Stimulated activated CD4-positive, alpha-beta T cell treated with anti-CD3 and anti-CD28 coated beads, Interleukin-12 subunit alpha, Interleukin-12 subunit beta, amount 100 ng/mL, for 48 hours (primary cell): Measurements from ENCODE around the gene BEST1.

Experiments
- DNase-seq, 3 donors: peaks; one replicate each; pipeline ENCODE4 v3.0.0-alpha.2; 2020; ENCODE audit warnings: low read depth in 2 of 3, low spot score in 1 of 3

Gene BEST1

DNA sequence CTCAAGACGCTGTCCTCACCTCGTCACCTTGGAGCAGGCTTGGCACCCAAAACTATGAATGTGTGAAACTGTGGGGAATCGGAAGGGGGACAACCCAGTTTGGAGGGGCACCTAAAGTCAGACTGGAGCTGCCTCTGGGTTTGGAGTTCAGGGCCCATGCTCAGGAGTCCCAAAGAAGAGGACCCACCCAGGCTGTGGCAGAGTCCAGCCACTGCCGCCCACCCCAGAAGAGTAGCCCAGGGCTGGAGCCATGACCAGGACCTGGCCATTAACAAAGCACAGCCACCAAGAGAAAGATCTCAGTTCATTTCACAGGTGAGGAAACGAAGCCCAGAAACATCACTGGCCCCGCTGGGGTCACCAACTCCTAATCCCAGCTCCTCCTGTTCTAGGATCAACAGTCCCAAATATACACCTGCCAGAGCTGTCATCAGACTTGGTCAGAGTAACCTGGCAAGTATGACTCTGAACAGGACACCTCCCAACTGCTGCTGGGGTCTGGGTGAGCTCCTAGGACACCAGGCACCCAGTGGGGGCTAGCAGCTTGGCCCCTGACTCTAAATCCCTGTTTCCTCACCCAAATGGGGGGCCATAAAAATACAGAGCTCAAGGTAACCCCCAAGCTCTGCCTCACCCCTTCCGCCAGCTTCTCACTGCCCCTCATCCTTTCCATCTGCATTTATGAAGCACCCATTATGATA is 35.5 kb upstream of the BEST1 start:
- DNase-seq: no peak

DNA sequence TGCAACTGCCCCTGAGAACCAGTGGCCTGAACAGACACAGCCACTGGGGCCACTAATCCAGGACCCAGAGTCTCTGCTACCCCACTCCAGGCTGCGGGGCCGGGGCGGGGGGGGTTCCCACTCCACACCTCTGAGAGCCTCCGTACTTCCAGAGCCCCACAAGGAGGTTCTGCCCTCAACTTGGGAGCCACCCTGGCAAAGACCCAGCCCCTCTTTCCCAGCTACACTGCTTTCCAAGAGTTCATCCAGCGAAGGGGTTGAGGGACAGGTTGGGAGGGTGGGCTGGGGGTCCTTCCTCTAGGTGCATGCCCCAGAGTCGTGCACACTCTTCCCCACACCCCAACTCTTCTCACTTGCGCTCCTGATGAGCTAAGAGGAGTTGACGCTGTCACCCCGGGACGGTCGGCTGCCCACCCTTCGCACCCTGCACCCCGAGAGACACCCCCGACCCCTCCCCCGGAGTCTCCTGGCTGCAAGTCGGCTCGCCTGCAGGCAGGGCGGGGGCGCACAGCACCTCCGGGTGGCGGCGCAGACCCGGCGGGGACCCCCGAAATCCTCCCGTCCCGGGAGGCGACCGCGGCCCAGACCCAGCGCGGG is 33.3 kb upstream of the BEST1 start:
- no peak for DNase-seq

DNA sequence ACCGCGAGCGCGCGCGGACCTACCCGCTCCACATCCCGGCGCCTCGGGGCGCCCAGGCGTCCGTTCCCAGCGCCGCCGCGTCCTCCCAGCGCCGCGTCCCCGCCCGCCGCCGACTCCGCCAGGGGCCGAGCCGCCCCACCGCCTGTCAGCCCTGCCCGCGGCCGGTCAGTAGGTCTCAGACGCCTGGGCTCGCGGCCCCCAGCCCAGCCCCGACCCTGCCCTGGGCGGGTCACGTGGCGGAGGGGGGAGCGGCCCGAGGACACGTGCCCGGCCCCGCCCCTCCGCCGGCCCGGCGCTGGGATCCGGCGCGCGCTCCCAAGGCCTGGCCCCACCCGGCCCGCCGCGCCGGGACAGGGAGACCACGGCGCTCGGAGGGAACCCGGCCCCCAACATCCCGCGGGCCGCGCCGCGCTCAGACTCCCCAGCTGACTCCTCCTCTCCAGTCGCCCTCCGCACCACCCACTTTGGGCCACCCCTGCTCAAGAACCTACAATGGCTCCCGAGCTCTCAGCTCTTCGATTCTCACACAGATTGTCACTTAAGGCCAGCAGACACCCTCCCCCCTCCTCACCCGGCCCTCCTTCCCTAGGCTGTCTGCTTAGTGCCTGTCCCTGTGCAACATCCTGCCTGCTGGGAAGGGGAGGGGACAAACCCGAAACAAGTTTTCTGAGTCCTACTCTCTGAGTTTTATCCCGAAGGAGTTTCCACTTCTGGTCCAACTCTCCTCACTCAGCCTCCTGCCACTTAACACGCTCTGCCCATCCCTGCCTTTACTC is 32.6 kb upstream of the BEST1 start, which contains the start of gene RAB3IL1:
Gene RAB3IL1 (minus strand): TSS at position 233 of the 776 bp plus-strand sequence. CDS start 199 bp downstream, at position 34.
- no peak for DNase-seq

DNA sequence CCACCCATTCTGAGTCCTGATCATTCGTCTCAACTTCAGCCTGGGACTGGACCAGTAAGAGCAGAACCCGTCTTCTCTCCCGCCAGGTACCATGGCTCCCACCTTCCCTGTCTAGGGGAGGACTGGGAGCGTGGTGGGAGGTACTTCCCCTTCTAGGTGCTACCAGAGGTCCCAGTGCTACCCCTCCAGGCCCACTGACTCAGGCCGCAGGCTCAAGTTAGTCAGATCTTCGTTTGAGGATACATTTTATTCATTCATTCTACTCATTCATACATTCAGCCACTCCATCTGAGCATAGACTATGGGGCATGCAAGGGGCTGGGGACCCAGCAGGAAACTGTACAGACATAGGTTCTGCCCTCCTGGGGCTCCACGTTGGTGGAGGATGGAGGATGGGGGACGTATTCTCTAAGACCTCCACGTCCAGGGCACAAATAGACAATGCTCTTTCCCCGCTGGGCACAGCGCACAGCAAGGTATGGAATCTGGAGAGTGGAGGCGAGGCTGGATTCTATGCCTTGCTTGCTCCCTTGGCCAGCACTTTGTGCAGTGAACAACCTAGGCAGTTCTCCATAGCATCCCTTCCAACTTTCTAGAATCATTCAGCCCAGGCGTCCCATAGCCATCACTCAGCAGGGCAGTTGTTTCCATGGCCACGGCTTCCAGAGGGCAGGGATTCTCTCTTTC is 31.8 kb upstream of the BEST1 start:
- DNase-seq: no peak

DNA sequence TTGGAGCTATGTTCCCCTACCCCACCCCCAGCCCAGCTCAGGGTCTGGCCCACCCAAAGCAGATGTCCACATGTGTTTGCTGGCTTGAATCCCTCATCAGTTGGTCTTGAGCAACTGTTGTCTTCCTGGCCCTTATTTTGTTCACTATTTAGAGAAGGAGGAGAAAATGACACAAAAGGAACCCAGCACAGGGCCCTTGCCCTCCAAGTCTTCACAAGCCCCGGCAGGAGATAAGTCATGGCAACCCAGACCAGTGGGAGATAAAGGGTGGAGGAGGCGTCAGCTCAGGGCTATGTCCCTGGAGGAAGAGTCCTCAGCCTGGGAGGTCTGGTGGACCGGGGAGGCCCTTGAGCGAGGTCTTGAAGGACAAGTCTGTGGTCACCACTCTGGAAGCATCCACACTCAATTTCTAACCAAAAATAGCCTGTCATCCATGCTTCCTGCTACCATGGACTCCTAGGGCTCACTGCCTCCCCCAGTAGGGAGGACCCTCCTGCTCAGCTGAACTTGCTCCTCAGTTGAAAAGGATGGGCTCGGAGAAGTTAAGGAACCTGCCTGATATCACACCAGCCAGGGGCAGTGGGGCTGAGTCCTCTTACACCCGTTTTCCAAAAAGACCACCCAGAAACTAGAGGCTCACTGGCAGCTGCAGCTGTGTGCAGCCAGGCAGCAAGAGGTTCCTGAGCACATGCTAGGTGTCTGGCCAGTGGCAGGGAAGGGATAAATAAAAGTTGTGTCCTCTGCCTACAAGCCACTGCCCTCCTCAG is 31.0 kb upstream of the BEST1 start:
- no peak for DNase-seq

DNA sequence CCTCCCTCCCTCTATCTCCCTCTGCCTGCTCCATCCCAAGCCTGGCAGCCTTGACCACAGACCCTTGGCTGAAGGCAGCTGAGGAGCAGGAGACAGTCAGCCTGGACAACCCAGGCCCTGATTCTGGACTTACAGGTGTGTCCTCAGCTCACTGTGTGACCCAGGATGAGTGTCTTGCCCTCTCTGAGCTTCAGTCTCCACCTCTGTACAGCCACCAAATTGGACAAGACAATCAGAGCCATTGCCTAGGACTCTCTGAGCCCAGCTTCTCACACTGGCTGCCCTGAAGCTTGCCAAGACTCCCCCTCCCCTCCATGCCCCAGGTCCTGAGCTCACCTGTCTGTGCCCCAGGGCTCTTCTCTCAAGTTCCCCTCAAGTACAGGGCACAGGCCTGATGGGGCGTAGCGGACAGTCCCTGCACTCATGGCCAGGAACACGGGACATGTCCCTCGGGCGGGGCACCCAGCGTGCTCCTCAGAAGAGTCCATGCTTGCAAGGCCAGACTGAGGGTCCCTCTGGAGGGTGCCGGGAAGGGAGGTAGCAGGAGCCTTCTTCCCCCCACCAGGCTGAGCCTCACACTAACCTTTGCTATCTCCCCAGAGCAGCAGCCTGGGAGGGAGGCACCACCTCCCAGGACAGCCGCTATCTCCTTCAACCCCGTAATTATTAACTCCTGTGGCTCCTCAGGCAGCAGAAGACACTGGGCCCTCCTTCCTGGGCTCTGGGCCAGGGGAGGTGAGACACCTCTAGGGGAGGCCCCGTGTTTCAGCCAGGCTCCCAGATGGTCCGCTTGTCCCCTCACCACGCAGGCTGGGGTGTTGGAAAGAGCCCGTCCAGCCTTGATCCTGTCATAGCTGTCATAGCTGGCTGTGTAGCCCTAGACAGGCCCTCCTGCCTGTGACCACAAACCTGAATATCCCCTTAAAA is 30.2 kb upstream of the BEST1 start:
- no peak for DNase-seq

DNA sequence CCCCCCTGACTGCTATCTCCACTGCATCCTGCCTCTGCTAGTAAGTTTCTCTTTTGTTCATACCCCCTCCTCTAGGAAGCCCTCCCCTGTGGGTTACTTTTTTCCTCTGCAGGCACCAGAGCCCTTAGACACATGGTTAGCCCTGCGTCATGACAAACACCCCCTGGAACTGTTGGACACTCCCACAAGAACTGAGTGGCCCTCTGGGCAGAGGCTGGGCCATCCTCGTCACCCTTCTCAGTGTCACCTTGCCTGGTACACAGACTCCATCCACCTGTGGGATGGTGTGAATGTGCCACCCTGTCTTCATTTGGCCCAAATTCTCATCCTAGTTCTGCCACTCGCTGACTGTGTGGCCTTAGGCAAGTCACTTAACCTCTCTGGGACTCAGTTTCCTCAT is 28.7 kb upstream of the BEST1 start:
- DNase-seq: no peak

DNA sequence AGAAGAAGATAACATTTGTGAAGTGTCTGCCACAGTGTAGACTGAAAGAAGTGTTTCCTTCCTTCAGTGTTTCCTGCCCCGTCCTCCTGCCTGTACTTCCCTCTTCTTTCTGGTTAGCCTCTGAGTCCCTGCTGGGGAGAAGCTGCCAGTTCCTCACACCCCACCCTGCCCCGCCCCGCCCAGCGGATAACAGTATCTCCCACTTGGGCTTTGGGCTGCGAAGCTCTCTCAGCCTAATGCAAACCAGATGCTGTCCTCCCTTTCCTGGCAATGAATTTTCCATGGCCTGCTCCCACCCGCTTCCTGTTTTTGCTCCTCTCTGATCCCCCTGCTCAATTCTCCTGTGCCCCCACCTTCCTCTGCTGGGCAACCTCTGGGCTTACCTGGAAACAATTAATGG is 27.6 kb upstream of the BEST1 start:
- DNase-seq: no peak

DNA sequence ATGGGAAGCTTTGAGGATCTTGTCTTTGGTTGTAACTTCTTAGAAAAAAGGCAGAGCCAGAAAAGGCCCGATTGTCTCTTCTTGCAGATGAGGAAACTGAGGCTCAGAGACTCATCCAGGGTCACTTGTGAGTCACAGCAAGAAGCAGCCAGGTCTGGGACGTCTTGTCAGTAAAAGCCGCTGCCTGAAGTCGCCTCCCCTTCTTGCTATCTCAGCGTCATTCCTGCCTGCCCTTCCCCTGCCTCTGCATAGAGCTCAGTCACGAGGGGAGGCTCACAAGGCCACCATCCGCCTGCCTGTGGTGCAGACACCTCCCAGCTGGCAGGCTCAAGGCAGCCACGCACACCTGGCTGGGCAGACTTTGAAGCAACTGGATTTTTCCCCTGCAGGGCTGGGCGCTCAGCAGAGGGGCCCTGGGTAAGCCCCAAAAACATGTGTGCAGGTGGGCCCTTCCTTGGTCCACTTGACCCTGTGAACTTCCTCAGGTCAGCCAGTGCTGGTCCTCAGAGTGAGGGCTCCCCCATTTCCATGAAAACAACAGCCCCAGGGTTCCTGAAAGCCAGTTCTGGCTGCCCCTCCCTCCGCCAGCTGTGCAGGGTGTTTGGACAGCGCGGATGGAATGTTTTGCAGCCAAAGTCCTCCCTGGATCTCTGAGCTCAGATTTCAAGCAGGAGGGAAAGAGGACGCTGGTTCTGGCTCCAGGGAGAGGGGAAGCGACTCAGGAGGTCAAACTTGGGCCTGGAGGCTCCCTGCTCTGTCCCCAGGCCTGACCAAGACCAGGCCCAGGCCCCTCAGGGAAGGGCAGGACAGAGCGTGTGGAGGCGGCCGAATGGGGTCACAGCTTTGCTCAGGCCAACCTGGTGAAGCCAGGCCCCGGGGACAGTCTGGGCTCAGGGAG is 26.7 kb upstream of the BEST1 start:
- DNase-seq: no peak

DNA sequence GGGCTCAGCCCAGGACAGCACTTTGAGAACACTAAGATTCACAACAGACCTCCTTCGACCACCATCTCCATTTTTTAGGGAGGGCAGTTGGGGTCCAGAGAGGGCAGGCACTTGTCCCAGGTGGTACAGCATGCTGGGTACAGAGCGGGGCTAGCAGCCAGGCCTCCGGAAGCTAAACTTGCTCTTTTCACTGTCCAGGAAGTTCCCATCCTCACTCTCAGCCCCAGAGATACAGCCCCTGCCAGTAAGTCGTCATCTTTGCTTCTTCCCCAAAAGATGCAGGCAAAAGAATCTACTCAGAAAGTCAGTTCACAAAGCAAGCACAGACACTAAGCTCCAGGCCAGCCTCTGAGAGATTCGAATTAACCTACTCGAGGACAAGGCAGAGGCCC is 26.1 kb upstream of the BEST1 start:
- DNase-seq: no peak

DNA sequence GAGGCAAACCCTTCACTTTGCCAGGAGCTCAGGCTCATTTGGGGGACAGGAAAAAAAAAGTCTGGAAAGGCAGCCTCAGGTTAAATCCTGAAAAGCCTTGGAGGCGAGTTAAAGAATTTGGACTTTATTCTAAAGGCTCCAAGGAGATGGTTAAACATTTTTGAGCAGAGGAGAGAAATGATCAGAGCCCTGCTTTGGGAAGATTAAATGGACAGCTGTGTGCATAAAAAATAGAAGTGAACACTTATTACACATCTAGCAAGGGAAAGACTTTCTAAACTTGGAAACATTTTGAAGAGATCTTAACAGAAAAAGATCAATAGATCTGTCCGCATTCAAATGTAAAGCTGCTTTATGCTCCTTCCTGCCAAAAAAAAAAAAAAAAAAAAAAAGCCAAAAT is 24.4 kb upstream of the BEST1 start:
- DNase-seq: no peak

DNA sequence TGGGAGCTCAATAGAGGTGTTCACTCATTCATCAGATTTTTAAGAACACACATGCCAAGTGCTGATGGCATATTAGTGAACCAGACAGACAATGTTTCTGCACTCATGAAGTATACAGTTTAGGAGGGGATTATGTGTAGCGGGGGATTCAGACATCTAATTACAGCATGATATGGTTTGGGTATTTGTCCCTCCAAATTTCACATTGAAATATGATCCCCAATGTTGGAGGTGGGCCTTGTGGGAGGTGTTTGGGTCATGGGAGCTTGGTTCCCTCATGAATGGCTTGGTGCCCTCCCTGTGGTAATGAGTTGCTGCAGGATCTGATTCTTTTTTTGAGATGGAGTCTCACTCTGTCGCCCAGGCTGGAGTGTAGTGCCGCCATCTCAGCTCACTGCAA is 23.9 kb upstream of the BEST1 start:
- DNase-seq: no peak

DNA sequence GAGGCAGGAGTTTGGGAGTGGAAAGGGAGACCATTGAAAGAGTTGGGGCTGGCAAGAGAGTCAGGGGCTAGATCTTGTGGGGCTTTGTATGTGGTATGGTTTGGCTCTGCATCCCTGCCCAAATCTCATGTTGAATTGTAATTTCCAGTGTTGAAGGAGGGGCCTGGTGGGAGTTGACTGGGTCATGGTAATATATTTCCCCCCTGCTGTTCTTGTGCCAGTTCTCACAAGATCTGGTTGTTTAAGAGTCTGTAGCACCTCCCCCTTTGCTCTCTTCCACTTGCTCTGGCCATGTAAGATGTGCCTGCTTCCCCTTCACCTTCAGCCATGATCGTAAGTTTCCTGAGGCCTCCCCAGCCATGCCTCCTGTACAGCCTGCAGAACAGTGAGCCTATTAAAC is 22.6 kb upstream of the BEST1 start:
- no peak for DNase-seq

DNA sequence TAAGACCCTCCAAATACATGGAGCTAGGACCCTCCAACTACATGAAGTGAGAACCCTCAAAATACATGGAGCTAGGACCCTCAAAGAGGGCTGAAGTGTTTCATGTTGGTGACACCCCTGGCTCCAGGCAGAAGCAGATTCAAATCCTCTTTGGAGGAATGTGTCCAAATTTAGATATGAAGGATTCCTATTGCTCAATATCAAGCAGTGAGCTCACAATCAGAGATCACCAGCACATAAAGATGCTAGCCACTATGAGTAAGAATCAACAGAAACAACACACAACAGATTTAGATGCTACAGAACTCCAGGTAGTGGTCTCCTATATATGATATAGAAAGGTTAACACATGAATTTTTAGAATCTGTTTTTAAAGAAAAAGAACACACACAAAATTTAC is 21.5 kb upstream of the BEST1 start:
- no peak for DNase-seq

DNA sequence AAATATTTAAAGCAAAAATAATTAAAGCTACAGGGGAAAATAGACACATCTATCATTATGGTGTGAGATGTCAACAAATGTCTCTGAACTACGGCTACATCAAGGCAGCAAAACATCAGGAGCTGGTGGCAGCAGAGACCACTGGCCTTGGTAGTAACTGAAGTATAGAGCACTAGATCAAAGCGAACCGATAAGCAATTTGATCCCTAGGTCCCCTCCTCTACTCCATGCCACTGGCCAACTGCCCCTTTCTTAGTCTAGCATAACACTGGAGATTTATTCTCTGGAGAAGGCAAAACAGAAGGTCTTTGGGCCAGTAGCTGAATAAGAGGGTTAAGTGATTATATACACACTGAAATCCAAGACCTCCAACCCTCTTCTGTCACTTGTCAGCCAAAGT is 19.2 kb upstream of the BEST1 start:
- no peak for DNase-seq

DNA sequence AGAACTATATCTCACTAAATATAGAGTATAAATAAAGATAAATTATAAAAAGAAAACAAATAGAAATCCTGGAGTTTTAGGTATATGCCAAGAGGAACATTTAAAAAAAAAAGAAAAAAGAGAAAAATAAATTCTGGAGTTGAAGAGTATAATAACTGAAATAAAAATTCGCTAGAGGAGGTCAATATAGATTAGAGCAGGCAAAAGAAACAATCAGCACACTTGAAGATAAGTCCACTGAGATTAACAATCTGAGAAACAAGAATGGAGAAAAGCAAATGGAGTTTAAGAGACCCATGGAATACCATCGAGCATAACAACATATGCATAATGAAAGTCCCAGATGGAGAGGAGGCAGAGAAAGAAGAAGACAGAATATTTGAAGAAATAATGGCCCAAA is 14.3 kb upstream of the BEST1 start:
- DNase-seq: no peak

DNA sequence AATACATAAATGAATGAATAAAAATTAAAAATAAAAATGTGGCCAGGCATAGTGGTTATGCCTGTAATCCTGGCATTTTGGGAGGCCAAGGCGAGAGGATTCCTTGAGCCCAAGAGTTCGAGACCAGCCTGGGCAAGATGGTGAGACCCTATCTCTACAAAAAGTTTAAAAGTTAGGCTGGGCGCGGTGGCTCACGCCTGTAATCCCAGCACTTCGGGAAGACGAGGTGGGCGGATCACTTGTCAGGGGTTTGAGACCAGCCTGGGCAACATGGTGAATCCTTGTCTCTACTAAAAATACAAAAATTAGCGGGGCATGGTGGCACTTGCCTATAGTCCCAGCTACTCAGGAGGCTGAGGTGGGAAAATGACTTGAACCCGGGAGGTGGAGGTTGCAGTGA is 9.7 kb upstream of the BEST1 start:
- no peak for DNase-seq

DNA sequence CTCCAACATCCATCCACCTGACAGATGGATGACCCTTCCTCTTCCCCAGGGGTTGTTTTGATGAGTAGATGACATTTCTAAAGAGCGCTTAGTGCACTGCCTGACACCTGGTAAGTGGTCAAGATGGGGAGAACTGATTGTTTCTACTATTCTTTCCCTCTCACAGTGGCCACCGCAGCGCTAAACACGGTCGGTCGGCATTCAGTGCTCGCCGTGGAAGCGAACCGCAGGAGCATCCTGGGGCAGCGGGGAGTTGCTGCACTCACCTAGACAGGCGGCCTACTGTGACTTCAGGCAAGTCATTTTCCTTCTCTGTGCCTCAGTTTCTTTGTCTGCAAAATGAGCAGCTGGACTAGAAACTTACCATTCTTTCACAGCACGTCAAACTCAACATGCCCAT is 5.0 kb upstream of the BEST1 start:
- no peak for DNase-seq

DNA sequence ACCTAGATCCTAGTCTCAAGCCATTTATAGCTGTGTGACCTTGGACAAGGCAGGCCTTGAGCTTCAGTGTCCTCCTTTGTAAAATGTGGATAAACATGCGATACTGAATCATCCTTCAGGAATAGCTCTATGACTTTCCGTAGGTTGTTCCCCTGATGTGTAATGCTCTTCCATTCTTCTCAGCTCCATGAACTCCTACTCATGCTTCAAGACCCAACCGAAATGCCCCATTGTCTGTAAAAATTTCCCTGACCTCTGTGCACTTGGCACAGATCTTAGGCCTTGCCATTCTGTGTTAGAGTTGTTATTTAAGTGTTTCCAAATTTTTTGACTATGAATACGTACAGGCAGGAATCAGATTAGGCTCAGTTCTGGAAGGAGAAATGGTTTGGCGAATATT is 3.3 kb upstream of the BEST1 start:
- DNase-seq: no peak
